ENCODE results near the gene DOCK2.

The DOCK2 gene

DNA sequence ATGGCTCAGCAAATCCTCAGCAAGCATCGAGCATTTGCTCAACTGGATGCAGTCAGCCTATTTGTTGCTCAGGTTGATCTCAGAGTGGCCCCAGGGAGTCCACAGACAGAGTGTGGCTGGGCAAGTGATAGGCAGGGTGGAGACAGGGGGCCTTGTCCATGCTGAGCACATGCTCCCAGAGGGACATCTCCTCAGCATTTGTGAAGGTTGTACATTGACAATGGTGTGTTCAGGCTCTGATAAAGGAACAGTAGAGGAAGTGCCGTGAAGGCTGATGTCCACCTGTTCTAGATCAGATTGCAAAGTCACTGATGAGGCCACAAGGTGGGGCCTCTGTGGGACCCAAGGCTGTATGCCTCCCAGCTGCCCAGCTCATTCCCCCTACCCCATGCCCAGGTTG, 418.5 kb downstream of the DOCK2 start:
- Histone ChIP-seq H3K9me3 (ENCODE audit: control insufficient read depth in 2 of 2, low read length in 2 of 2) (no peaks in the 10 kb centered on the region), H3K4me3 (ENCODE audit: low read length in 2 of 2) (no peak overlapping the region), H3K27ac (ENCODE audit: low read depth in 2 of 2, low read length in 2 of 2) (no peak overlapping the region), H3K27me3 (ENCODE audit: control insufficient read depth in 2 of 2, insufficient read depth in 2 of 2, low read length in 2 of 2) (no peaks in the 10 kb centered on the region), H3K9ac (ENCODE audit: low read depth in 1 of 2, low read length in 2 of 2) (no peak overlapping the region), H3K4me1 (ENCODE audit: control insufficient read depth in 2 of 2, insufficient read depth in 2 of 2, low read length in 2 of 2) (no peaks in the 10 kb centered on the region), H3K36me3 (ENCODE audit: control insufficient read depth in 2 of 2, insufficient read depth in 2 of 2, low read length in 2 of 2) (peaks cover 0 to 12% of the 10 kb centered on the region in 2 donors)

- Histone ChIP-seq H3K4me3 (ENCODE audit: low read length in 2 of 2) (no peak overlapping the region), H3K9me3 (ENCODE audit: control insufficient read depth in 2 of 2, low read length in 2 of 2) (no peaks in the 10 kb centered on the region), H3K4me1 (ENCODE audit: control insufficient read depth in 2 of 2, insufficient read depth in 2 of 2, low read length in 2 of 2) (no peaks in the 10 kb centered on the region)
Observed at GRCh38 chr5:170056561-170057267, 419.6 kb downstream of the DOCK2 start.

GRCh38 chr5:170057311-170057710, 420.2 kb downstream of the DOCK2 start:
- peaks cover 0 to 12% of the 10 kb centered on the region in 2 donors for H3K36me3 ChIP-seq (ENCODE audit: control insufficient read depth in 2 of 2, insufficient read depth in 2 of 2, low read length in 2 of 2)
- no peaks in the 10 kb centered on the region for H3K27me3 ChIP-seq (ENCODE audit: control insufficient read depth in 2 of 2, insufficient read depth in 2 of 2, low read length in 2 of 2)
- H3K4me1 ChIP-seq (ENCODE audit: control insufficient read depth in 2 of 2, insufficient read depth in 2 of 2, low read length in 2 of 2): no peaks in the 10 kb centered on the region

More at GRCh38 chr5:170056561-170057267, 419.6 kb downstream of the DOCK2 start:
- no peak overlapping the region for H3K27ac ChIP-seq (ENCODE audit: low read depth in 2 of 2, low read length in 2 of 2)
- peaks cover 0 to 12% of the 10 kb centered on the region in 2 donors for H3K36me3 ChIP-seq (ENCODE audit: control insufficient read depth in 2 of 2, insufficient read depth in 2 of 2, low read length in 2 of 2)
- no peak overlapping the region for H3K9ac ChIP-seq (ENCODE audit: low read depth in 1 of 2, low read length in 2 of 2)
- H3K27me3 ChIP-seq (ENCODE audit: control insufficient read depth in 2 of 2, insufficient read depth in 2 of 2, low read length in 2 of 2): no peaks in the 10 kb centered on the region

DNA sequence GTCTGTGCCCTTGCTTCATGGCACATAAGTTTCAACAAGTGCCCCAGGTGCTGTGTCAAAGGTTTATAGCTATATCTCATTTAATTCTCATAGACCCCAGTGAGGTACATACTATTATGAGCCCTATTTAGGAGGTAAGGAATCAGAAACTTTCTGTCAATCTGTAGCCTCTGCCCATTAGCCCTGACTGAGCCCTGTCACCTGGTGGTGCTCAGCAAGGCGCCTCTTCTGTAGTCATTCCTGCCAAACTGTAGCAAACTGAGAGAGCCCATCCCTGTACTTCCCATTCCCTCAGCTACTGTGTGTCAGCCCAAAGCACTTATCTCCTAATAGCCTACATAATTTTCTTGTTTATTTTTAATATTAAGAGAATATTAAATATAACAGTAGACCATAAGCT, 422.1 kb downstream of the DOCK2 start:
- Histone ChIP-seq H3K27ac (ENCODE audit: low read depth in 2 of 2, low read length in 2 of 2) (no peak overlapping the region), H3K9me3 (ENCODE audit: control insufficient read depth in 2 of 2, low read length in 2 of 2) (no peaks in the 10 kb centered on the region), H3K36me3 (ENCODE audit: control insufficient read depth in 2 of 2, insufficient read depth in 2 of 2, low read length in 2 of 2) (peaks cover 0 to 12% of the 10 kb centered on the region in 2 donors), H3K9ac (ENCODE audit: low read depth in 1 of 2, low read length in 2 of 2) (no peak overlapping the region), H3K27me3 (ENCODE audit: control insufficient read depth in 2 of 2, insufficient read depth in 2 of 2, low read length in 2 of 2) (no peaks in the 10 kb centered on the region), H3K4me1 (ENCODE audit: control insufficient read depth in 2 of 2, insufficient read depth in 2 of 2, low read length in 2 of 2) (no peaks in the 10 kb centered on the region), H3K4me3 (ENCODE audit: low read length in 2 of 2) (no peak overlapping the region)

More at GRCh38 chr5:170057311-170057710, 420.2 kb downstream of the DOCK2 start:
- Histone ChIP-seq H3K9ac (ENCODE audit: low read depth in 1 of 2, low read length in 2 of 2) (no peak overlapping the region), H3K4me3 (ENCODE audit: low read length in 2 of 2) (no peak overlapping the region), H3K9me3 (ENCODE audit: control insufficient read depth in 2 of 2, low read length in 2 of 2) (no peaks in the 10 kb centered on the region), H3K27ac (ENCODE audit: low read depth in 2 of 2, low read length in 2 of 2) (no peak overlapping the region)

DNA sequence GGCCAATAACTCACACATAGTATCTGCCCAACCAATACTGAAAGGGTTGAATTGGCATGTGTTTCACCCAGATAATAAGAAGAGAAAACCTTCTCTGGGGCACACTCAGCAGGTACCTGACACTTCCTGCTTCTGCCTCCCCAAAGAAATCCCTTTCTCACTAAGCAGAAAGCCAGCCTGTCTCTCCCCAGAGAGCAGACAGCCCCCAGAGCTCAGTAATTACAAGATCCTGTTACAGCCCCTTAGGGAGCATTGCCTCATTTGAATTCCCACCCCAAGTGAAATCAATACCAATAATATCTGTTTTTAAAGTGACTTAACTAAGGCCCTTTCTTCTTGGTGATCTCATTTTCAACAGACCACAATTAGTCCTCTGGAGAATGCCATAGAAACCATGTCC, 430.1 kb downstream of the DOCK2 start:
- Histone ChIP-seq H3K27ac (ENCODE audit: low read depth in 2 of 2, low read length in 2 of 2) (no peak overlapping the region), H3K9me3 (ENCODE audit: control insufficient read depth in 2 of 2, low read length in 2 of 2) (no peaks in the 10 kb centered on the region), H3K4me3 (ENCODE audit: low read length in 2 of 2) (no peak overlapping the region)

GRCh38 chr5:170067574-170068170, 430.6 kb downstream of the DOCK2 start:
- Histone ChIP-seq H3K9ac (ENCODE audit: low read depth in 1 of 2, low read length in 2 of 2) (no peak overlapping the region), H3K4me3 (ENCODE audit: low read length in 2 of 2) (no peak overlapping the region), H3K27me3 (ENCODE audit: control insufficient read depth in 2 of 2, insufficient read depth in 2 of 2, low read length in 2 of 2) (no peaks in the 10 kb centered on the region), H3K9me3 (ENCODE audit: control insufficient read depth in 2 of 2, low read length in 2 of 2) (no peaks in the 10 kb centered on the region), H3K27ac (ENCODE audit: low read depth in 2 of 2, low read length in 2 of 2) (no peak overlapping the region), H3K4me1 (ENCODE audit: control insufficient read depth in 2 of 2, insufficient read depth in 2 of 2, low read length in 2 of 2) (no peaks in the 10 kb centered on the region), H3K36me3 (ENCODE audit: control insufficient read depth in 2 of 2, insufficient read depth in 2 of 2, low read length in 2 of 2) (peaks cover 0 to 5% of the 10 kb centered on the region in 2 donors)

More for the DNA sequence above, 430.1 kb downstream of the DOCK2 start:
- H3K27me3 ChIP-seq (ENCODE audit: control insufficient read depth in 2 of 2, insufficient read depth in 2 of 2, low read length in 2 of 2): no peaks in the 10 kb centered on the region
- H3K36me3 ChIP-seq (ENCODE audit: control insufficient read depth in 2 of 2, insufficient read depth in 2 of 2, low read length in 2 of 2): peaks cover 0 to 5% of the 10 kb centered on the region in 2 donors
- H3K9ac ChIP-seq (ENCODE audit: low read depth in 1 of 2, low read length in 2 of 2): no peak overlapping the region
- no peaks in the 10 kb centered on the region for H3K4me1 ChIP-seq (ENCODE audit: control insufficient read depth in 2 of 2, insufficient read depth in 2 of 2, low read length in 2 of 2)

DNA sequence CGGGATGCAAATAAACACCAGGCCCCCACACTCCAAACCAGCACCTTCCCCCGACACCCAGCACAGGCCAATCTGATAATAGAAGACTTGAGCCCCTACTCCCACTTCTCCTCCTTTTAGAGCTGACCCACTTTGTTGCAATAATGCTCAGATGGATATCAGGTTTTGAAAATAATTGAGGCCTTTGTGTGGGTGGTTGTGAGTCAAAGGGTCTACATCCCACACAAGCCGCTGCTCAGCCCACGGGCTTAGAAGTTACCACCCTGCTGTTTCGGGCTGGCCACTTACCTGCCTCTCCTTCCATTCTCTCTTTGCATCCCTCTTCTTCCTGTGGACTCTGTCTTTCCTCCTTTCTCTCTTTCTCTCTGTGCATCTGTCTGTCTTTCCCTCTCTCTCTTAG, 432.4 kb downstream of the DOCK2 start:
- H3K36me3 ChIP-seq (ENCODE audit: control insufficient read depth in 2 of 2, insufficient read depth in 2 of 2, low read length in 2 of 2): peaks cover 0 to 5% of the 10 kb centered on the region in 2 donors
- no peak overlapping the region for H3K4me3 ChIP-seq (ENCODE audit: low read length in 2 of 2)
- H3K27me3 ChIP-seq (ENCODE audit: control insufficient read depth in 2 of 2, insufficient read depth in 2 of 2, low read length in 2 of 2): no peaks in the 10 kb centered on the region
- no peak overlapping the region for H3K27ac ChIP-seq (ENCODE audit: low read depth in 2 of 2, low read length in 2 of 2)
- H3K4me1 ChIP-seq (ENCODE audit: control insufficient read depth in 2 of 2, insufficient read depth in 2 of 2, low read length in 2 of 2): no peaks in the 10 kb centered on the region
- H3K9ac ChIP-seq (ENCODE audit: low read depth in 1 of 2, low read length in 2 of 2): no peak overlapping the region
- H3K9me3 ChIP-seq (ENCODE audit: control insufficient read depth in 2 of 2, low read length in 2 of 2): no peaks in the 10 kb centered on the region

DNA sequence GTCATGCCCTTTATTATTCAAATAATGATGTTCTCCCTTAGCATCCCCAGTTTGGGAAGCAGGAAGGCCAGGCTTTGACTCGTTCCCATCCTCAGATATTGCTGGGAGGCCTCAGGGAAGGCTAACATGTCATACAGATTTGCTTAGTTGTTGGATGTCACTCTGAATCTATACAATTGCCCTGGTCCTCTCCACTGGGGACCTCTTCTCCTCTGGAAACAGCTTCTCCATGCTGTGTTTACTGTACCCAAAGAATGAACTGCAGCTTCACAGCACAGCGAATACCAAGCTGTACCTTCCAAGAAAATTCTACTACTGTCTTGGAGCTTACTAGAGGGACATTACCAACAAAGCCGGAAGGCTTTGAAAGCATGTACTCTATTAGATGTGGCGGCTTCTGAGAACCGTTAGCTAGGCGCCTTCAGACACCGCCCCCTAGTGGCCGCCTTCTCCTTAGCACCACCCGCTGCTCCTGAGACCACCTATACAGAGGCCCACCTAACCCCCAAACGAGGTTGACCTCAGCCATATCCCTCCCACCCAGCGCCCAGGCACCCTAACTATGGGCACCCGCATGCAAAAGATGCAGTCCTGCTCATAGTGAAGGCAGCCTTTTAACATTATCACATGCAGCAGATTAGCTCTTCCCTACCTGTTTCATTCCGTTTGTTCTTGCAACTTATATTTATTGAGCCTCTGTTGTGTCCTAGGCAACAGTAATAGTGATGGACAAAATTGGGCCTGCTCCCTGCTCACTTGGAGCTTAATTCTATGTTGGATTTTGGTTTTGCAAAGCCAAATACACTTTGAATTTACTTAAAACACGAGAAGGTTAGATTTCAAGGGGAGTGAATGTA, 433.7 kb downstream of the DOCK2 start:
- no peaks in the 10 kb centered on the region for H3K9me3 ChIP-seq (ENCODE audit: control insufficient read depth in 2 of 2, low read length in 2 of 2)
- no peaks in the 10 kb centered on the region for H3K4me1 ChIP-seq (ENCODE audit: control insufficient read depth in 2 of 2, insufficient read depth in 2 of 2, low read length in 2 of 2)
- peaks cover 0 to 5% of the 10 kb centered on the region in 2 donors for H3K36me3 ChIP-seq (ENCODE audit: control insufficient read depth in 2 of 2, insufficient read depth in 2 of 2, low read length in 2 of 2)
- no peak overlapping the region for H3K9ac ChIP-seq (ENCODE audit: low read depth in 1 of 2, low read length in 2 of 2)
- H3K27ac ChIP-seq (ENCODE audit: low read depth in 2 of 2, low read length in 2 of 2): no peak overlapping the region
- no peak overlapping the region for H3K4me3 ChIP-seq (ENCODE audit: low read length in 2 of 2)
- H3K27me3 ChIP-seq (ENCODE audit: control insufficient read depth in 2 of 2, insufficient read depth in 2 of 2, low read length in 2 of 2): no peaks in the 10 kb centered on the region

DNA sequence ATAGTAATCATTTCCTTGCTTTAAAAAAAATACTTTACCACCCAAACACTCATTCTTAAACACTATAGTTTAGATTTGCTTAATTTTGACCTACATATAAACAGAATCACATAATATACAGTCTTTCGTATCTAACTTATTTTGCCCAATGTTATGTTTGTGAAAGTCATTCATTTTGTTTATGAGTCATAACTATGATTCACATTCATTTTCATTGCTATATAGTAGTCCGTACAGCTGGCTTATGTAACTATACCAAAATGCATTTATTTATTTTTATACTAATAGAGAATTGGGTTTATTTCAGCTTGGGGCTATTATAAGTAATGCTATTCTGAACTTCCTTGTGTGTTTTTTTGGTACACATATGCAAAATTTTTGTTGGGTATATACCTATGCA, 434.7 kb downstream of the DOCK2 start:
- no peaks in the 10 kb centered on the region for H3K4me1 ChIP-seq (ENCODE audit: control insufficient read depth in 2 of 2, insufficient read depth in 2 of 2, low read length in 2 of 2)
- no peaks in the 10 kb centered on the region for H3K27me3 ChIP-seq (ENCODE audit: control insufficient read depth in 2 of 2, insufficient read depth in 2 of 2, low read length in 2 of 2)
- H3K9me3 ChIP-seq (ENCODE audit: control insufficient read depth in 2 of 2, low read length in 2 of 2): no peaks in the 10 kb centered on the region
- H3K27ac ChIP-seq (ENCODE audit: low read depth in 2 of 2, low read length in 2 of 2): no peak overlapping the region
- no peak overlapping the region for H3K4me3 ChIP-seq (ENCODE audit: low read length in 2 of 2)
- H3K9ac ChIP-seq (ENCODE audit: low read depth in 1 of 2, low read length in 2 of 2): no peak overlapping the region
- H3K36me3 ChIP-seq (ENCODE audit: control insufficient read depth in 2 of 2, insufficient read depth in 2 of 2, low read length in 2 of 2): peaks cover 0 to 5% of the 10 kb centered on the region in 2 donors

GRCh38 chr5:170075696-170076095, 438.6 kb downstream of the DOCK2 start:
- Histone ChIP-seq H3K9me3 (ENCODE audit: control insufficient read depth in 2 of 2, low read length in 2 of 2) (no peaks in the 10 kb centered on the region), H3K27me3 (ENCODE audit: control insufficient read depth in 2 of 2, insufficient read depth in 2 of 2, low read length in 2 of 2) (no peaks in the 10 kb centered on the region), H3K4me1 (ENCODE audit: control insufficient read depth in 2 of 2, insufficient read depth in 2 of 2, low read length in 2 of 2) (no peaks in the 10 kb centered on the region), H3K36me3 (ENCODE audit: control insufficient read depth in 2 of 2, insufficient read depth in 2 of 2, low read length in 2 of 2) (peaks cover 0 to 6% of the 10 kb centered on the region in 2 donors), H3K4me3 (ENCODE audit: low read length in 2 of 2) (no peak overlapping the region), H3K27ac (ENCODE audit: low read depth in 2 of 2, low read length in 2 of 2) (no peak overlapping the region), H3K9ac (ENCODE audit: low read depth in 1 of 2, low read length in 2 of 2) (no peak overlapping the region)
